Measurements from ENCODE around the gene TMA7B. TPM values are rescaled to one million over a fixed set of nuclear protein-coding genes. Genes with fewer than 3 reads are reported as not detected.

Gene TMA7B
- total and polyA plus RNA-seq, 8 donors = 0.17 to 0.42 (median 0.24) TPM

DNA sequence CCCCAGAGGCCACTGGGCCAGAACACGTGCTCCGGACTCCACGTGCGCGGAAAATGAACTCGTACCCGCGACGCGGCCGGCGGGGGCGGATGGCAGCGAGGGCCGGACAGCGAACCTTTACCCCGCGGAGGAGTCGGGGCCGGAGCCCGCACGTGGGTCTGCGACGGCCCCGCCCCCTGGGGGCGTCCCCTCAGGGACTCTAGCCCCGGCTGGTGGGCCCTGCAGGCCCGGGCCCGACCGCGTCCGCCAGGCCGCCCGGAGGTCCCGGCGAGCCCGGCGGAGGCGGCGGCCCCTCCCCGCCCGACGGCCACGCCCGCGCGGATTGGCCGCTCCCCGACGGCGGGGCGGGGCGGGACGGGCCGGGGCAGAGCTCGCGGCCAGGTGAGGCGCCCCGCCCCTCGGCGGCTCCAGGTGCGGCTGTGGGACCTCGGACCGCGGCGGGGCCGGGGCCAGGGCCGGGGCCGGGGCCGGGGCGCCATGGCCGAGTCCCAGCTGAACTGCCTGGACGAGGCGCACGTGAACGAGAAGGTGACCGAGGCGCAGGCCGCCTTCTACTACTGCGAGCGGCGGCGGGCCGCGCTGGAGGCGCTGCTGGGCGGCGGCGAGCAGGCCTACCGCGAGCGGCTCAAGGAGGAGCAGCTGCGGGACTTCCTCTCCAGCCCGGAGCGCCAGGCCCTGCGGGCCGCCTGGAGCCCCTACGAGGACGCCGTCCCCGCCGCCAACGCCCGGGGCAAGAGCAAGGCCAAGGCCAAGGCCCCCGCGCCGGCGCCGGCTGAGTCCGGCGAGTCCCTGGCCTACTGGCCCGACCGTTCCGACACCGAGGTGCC, 34.6 kb downstream of the TMA7B start, which contains the start of gene FAM83F:
TSS of gene FAM83F (plus strand) at position 389 of the 827 bp plus-strand sequence. CDS start at position 478, 89 bp downstream.
- TF ChIP-seq, protein P1, sequence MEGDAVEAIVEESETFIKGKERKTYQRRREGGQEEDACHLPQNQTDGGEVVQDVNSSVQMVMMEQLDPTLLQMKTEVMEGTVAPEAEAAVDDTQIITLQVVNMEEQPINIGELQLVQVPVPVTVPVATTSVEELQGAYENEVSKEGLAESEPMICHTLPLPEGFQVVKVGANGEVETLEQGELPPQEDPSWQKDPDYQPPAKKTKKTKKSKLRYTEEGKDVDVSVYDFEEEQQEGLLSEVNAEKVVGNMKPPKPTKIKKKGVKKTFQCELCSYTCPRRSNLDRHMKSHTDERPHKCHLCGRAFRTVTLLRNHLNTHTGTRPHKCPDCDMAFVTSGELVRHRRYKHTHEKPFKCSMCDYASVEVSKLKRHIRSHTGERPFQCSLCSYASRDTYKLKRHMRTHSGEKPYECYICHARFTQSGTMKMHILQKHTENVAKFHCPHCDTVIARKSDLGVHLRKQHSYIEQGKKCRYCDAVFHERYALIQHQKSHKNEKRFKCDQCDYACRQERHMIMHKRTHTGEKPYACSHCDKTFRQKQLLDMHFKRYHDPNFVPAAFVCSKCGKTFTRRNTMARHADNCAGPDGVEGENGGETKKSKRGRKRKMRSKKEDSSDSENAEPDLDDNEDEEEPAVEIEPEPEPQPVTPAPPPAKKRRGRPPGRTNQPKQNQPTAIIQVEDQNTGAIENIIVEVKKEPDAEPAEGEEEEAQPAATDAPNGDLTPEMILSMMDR (IDR thresholded peaks at IDR 0.05) = no peak
- Histone ChIP-seq H3K36me3 (no peaks in the 10 kb centered on the region), H3K27me3 (peaks cover 36 to 61% of the 10 kb centered on the region in 2 donors), H3K4me1 (peaks cover 0 to 15% of the 10 kb centered on the region in 2 donors), H3K4me3 (peak within 1 kb of the TSS; percentile 2 to 31), H3K27ac (no peak within 1 kb of the TSS), H3K9me3 (no peaks in the 10 kb centered on the region)
- ATAC-seq (peak; percentile 89), DNase-seq (peak in 2 of 4 donors; percentile 36 to 87)
- intact Hi-C loops (cut with DNase I) = no loop called here

DNA sequence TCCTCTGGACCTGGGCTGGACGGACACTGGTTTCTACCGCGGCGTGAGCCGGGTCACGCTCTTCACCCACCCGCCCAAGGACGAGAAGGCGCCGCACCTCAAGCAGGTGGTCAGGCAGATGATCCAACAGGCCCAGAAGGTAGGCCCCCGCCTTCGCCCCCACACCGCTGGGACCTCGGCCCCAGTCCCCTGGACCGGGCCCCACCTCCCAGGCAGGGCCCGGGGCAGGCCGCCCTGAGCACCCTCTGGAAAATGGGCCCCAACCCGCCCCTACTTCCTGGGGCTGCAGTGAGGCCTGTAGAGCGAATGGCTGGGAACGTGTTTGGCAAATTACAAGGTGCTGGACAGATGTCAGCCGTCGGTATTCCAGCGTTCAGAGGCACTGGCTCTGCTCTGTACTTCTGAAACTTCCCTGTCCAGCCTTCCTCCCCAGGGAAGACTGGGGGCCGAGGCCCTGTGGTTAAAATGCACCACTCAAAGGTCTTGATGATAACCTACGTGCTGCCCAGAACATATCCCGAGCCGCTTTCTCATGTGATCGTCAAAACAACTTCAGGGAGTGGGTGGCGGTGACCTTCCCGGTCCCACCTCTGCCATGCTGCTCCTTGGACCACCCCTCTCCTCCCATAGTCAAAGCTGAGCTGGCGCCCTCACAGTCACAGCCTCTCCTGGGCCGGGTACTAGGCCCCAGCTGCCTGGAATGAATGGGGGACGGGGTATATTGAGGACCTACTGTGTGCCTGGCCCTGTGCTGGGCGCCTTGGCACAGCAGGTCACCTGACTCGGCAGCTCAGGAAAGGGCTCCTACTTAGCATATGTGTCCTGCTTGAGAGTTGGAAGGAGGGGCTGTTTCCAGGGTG, 35.4 kb downstream of the TMA7B start:
- TF ChIP-seq, protein P1 (IDR thresholded peaks at IDR 0.05) = no peak
- H3K9me3 ChIP-seq = no peaks in the 10 kb centered on the region
- intact Hi-C loops (cut with DNase I) = no loop called here
- peaks cover 0 to 15% of the 10 kb centered on the region in 2 donors for H3K4me1 ChIP-seq
- ATAC-seq (no peak), DNase-seq (no peak)
- H3K27me3 ChIP-seq = peaks cover 36 to 59% of the 10 kb centered on the region in 2 donors
- no peaks in the 10 kb centered on the region for H3K36me3 ChIP-seq
- H3K4me3 ChIP-seq = peak overlapping the region; percentile 2 to 31
- H3K27ac ChIP-seq = no peak overlapping the region

DNA sequence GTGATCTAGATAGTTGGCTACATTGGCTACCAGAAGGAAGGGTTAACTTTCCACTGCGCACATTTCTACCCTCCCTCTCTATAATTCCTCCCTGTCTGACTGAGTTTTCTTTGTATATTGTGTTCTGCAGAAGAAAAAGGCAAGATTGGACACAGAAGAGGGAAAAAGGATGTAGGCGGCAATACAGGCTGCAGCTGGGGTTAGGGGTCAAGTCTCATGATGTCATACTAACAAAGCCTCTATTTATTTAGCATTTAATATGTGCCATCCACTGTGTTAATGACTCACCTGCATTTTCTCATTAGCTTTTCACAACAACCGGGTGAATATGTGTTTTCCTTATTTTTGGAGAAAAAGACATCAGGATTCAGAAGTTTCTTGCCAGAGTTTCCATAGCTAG, 36.5 kb downstream of the TMA7B start:
- peaks cover 36 to 59% of the 10 kb centered on the region in 2 donors for H3K27me3 ChIP-seq
- no peaks in the 10 kb centered on the region for H3K9me3 ChIP-seq
- TF ChIP-seq, protein P1 (IDR thresholded peaks at IDR 0.05) = no peak
- DNase-seq (no peak), ATAC-seq (no peak)
- no peak overlapping the region for H3K4me3 ChIP-seq
- H3K36me3 ChIP-seq = no peaks in the 10 kb centered on the region
- H3K4me1 ChIP-seq = peaks cover 0 to 15% of the 10 kb centered on the region in 2 donors
- H3K27ac ChIP-seq = no peak overlapping the region
- intact Hi-C loops (cut with DNase I) = no loop called here

DNA sequence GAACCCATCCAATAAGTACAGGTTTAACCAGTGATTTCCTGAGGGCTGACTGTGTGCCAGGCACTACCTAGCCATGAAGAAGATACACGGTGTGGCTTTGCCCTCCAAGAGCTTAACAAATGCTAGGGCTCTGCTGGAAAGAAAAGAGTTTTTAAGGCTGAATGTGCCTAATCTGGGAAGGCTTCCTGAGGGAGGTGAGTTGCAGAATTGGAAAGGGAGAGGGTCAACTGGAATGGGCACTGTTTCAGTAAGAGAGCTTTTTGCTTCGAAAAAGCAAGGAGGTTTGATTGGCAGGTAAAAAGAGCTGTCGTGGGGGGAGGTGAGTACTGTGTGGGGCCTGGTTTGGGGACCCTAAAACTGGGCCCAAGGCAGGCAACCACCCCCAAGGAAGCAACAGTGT, 37.2 kb downstream of the TMA7B start:
- no peak overlapping the region for H3K27ac ChIP-seq
- no peaks in the 10 kb centered on the region for H3K9me3 ChIP-seq
- ATAC-seq (no peak), DNase-seq (no peak)
- no peak overlapping the region for H3K4me3 ChIP-seq
- TF ChIP-seq, protein P1 (IDR thresholded peaks at IDR 0.05) = no peak
- peaks cover 0 to 15% of the 10 kb centered on the region in 2 donors for H3K4me1 ChIP-seq
- H3K36me3 ChIP-seq = no peaks in the 10 kb centered on the region
- peaks cover 36 to 57% of the 10 kb centered on the region in 2 donors for H3K27me3 ChIP-seq
- intact Hi-C loops (cut with DNase I) = no loop called here

All from left lung (tissue), 10 donors.